Measurements from ENCODE around the gene RC3H1. TPM values are rescaled to one million over a fixed set of nuclear protein-coding genes. Genes with fewer than 3 reads are reported as not detected.

Gene RC3H1
- total and polyA plus RNA-seq, 7 donors: 2.9 to 39.1 (median 23.0) TPM

GRCh38 chr1:174018565-174018964 lies 3.6 kb downstream of the RC3H1 start:
- TF ChIP-seq CTCF (IDR thresholded peaks at IDR 0.05): no peak
- no peak for DNase-seq
- no peaks in the 10 kb centered on the region for H3K9me3 ChIP-seq
- no peaks in the 10 kb centered on the region for H3K36me3 ChIP-seq (ENCODE audit: insufficient read depth in 1 of 2, low read depth in 1 of 2)
- peak overlapping the region; percentile 92 for H3K4me3 ChIP-seq
- intact Hi-C loops (cut with DNase I): no loop called here
- ATAC-seq: peak in 2 of 4 donors; percentile 22 to 51
- no peak overlapping the region for H3K27ac ChIP-seq
- H3K4me1 ChIP-seq: peaks cover 67% of the 10 kb centered on the region
- 18 to 36% (median 22%) methylated on average over 2 of the region's 2 CpGs for WGBS, 3 donors
- H3K27me3 ChIP-seq (ENCODE audit: insufficient read depth in 3 of 3, low read length in 2 of 3): no peaks in the 10 kb centered on the region

GRCh38 chr1:174017231-174017970 lies 4.8 kb downstream of the RC3H1 start:
- no peak for TF ChIP-seq CTCF (IDR thresholded peaks at IDR 0.05)
- Histone ChIP-seq H3K9me3 (no peaks in the 10 kb centered on the region), H3K27ac (no peak overlapping the region), H3K4me3 (peak overlapping the region; percentile 92), H3K36me3 (ENCODE audit: insufficient read depth in 1 of 2, low read depth in 1 of 2) (no peaks in the 10 kb centered on the region), H3K4me1 (peaks cover 59% of the 10 kb centered on the region), H3K27me3 (ENCODE audit: insufficient read depth in 3 of 3, low read length in 2 of 3) (no peaks in the 10 kb centered on the region)
- WGBS, 3 donors: 12 to 34% (median 22%) methylated on average over 2 of the region's 2 CpGs
- intact Hi-C loops (cut with DNase I): no loop called here
- ATAC-seq: no peak
- DNase-seq: no peak

GRCh38 chr1:174013864-174014418 lies 8.2 kb downstream of the RC3H1 start:
- Histone ChIP-seq H3K27me3 (ENCODE audit: insufficient read depth in 3 of 3, low read length in 2 of 3) (no peaks in the 10 kb centered on the region), H3K36me3 (ENCODE audit: insufficient read depth in 1 of 2, low read depth in 1 of 2) (no peaks in the 10 kb centered on the region), H3K4me3 (no peak overlapping the region), H3K27ac (no peak overlapping the region), H3K4me1 (peaks cover 52% of the 10 kb centered on the region), H3K9me3 (no peaks in the 10 kb centered on the region)
- 69 to 80% (median 74%) methylated on average over 3 of the region's 3 CpGs for WGBS, 3 donors
- TF ChIP-seq CTCF (IDR thresholded peaks at IDR 0.05): no peak
- peak in 1 of 4 donors; percentile 21 for ATAC-seq
- DNase-seq: no peak
- intact Hi-C loops (cut with DNase I): no loop called here

- no peaks in the 10 kb centered on the region for H3K9me3 ChIP-seq
- no peaks in the 10 kb centered on the region for H3K27me3 ChIP-seq (ENCODE audit: insufficient read depth in 3 of 3, low read length in 2 of 3)
- H3K27ac ChIP-seq: peak overlapping the region; percentile 64
- peaks cover 42% of the 10 kb centered on the region for H3K4me1 ChIP-seq
- no peak for DNase-seq
- peak in 1 of 4 donors; percentile 2 for ATAC-seq
- TF ChIP-seq CTCF (IDR thresholded peaks at IDR 0.05): no peak
- intact Hi-C loops (cut with DNase I): no loop called here
- peaks cover 0 to 8% of the 10 kb centered on the region in 2 donors for H3K36me3 ChIP-seq (ENCODE audit: insufficient read depth in 1 of 2, low read depth in 1 of 2)
- no peak overlapping the region for H3K4me3 ChIP-seq
- 64 to 97% (median 82%) methylated on average over 1 of the region's 1 CpG for WGBS, 3 donors
Measured at GRCh38 chr1:174008979-174009378, 13.2 kb downstream of the RC3H1 start.
